WTC11 (cell line): ENCODE results near the gene P3H4. TPM values are rescaled to one million over a fixed set of nuclear protein-coding genes. Genes with fewer than 3 reads are reported as not detected.

Experiments
- ATAC-seq: fragments of 200-7000 bp; cut with Tn5 transposase; 2 replicates; pipeline ENCODE4 v1.10.0; 2021; ENCODE audit warnings: mild to moderate bottlenecking, moderate library complexity
- CTCF ChIA-PET: fragments of 300-600 bp; sonication (Branson Sonifier 250); formaldehyde crosslinking; loops from one replicate; lab custom pipeline; 2021; ENCODE audit warnings: antibody characterized with exemption; lab: Charles Lee
- POLR2A ChIA-PET: fragments of 350-600 bp; sonication (Branson Sonifier 250); formaldehyde crosslinking; loops from one replicate; lab custom pipeline; 2021; ENCODE audit warnings: antibody characterized with exemption; lab: Charles Lee
- DNase-seq: peaks from one replicate; pipeline ENCODE4 v3.0.0; 2021; ENCODE audit warnings: low spot score
- H3K27ac Mint-ChIP-seq: 2 replicates; pipeline ENCODE4 v1.8.0; 2021; ENCODE audit warnings: mixed read lengths
- H3K27me3 Mint-ChIP-seq: 2 replicates; pipeline ENCODE4 v1.8.0; 2021; ENCODE audit warnings: low read depth, mild to moderate bottlenecking, moderate library complexity, mixed read lengths
- H3K36me3 Mint-ChIP-seq: 2 replicates; pipeline ENCODE4 v1.8.0; 2021; ENCODE audit warnings: mixed read lengths
- H3K4me1 Mint-ChIP-seq: 2 replicates; pipeline ENCODE4 v1.8.0; 2022; ENCODE audit warnings: mixed read lengths
- H3K4me3 Mint-ChIP-seq: 2 replicates; pipeline ENCODE4 v1.8.0; 2021; ENCODE audit warnings: mild to moderate bottlenecking, moderate library complexity, mixed read lengths
- H3K9me3 Mint-ChIP-seq: 2 replicates; pipeline ENCODE4 v1.8.0; 2021; ENCODE audit warnings: mixed read lengths
- ATF2 ChIP-seq: sonication (generic); formaldehyde crosslinking; IDR thresholded peaks from 2 replicates; pipeline ENCODE4 v1.8.1; 2022; ENCODE audit warnings: low read depth, missing genetic modification reagents, borderline replicate concordance
- ATF3 ChIP-seq: sonication (generic); formaldehyde crosslinking; conservative IDR thresholded peaks from 2 replicates; pipeline ENCODE4 v1.8.1; 2022; ENCODE audit warnings: mild to moderate bottlenecking, missing genetic modification reagents
- CREM ChIP-seq: sonication (generic); formaldehyde crosslinking; IDR thresholded peaks from 2 replicates; pipeline ENCODE4 v1.8.1; 2022; ENCODE audit warnings: mild to moderate bottlenecking, missing genetic modification reagents, moderate library complexity
- E2F4 ChIP-seq: sonication (generic); formaldehyde crosslinking; IDR thresholded peaks from 2 replicates; pipeline ENCODE4 v1.8.1; 2022; ENCODE audit warnings: low read depth, mild to moderate bottlenecking, moderate library complexity, missing genetic modification reagents, borderline replicate concordance
- FOXK1 ChIP-seq: sonication (generic); formaldehyde crosslinking; IDR thresholded peaks from 2 replicates; pipeline ENCODE4 v1.8.0; 2022; ENCODE audit warnings: mild to moderate bottlenecking, moderate library complexity, missing genetic modification reagents
- HMGXB4 ChIP-seq: sonication (generic); formaldehyde crosslinking; IDR thresholded peaks from 2 replicates; pipeline ENCODE4 v1.8.1; 2023; ENCODE audit warnings: mild to moderate bottlenecking, moderate library complexity, missing genetic modification reagents
- MAX ChIP-seq: sonication (generic); formaldehyde crosslinking; IDR thresholded peaks from 2 replicates; pipeline ENCODE4 v1.8.0; 2022; ENCODE audit warnings: mild to moderate bottlenecking, missing genetic modification reagents
- MLX ChIP-seq: sonication (generic); formaldehyde crosslinking; IDR thresholded peaks from 2 replicates; pipeline ENCODE4 v1.8.1; 2023; ENCODE audit warnings: mild to moderate bottlenecking, missing genetic modification reagents, moderate library complexity
- NFATC4 ChIP-seq: fragments of 250-450 bp; sonication (Bioruptor Pico); IDR thresholded peaks from 2 replicates; pipeline ENCODE4 v1.9.0; 2021; ENCODE audit warnings: mild to moderate bottlenecking
- NR2C2 ChIP-seq: sonication (generic); formaldehyde crosslinking; IDR thresholded peaks from 2 replicates; pipeline ENCODE4 v1.8.0; 2022; ENCODE audit warnings: mild to moderate bottlenecking, missing genetic modification reagents
- PRDM15 ChIP-seq: sonication (generic); formaldehyde crosslinking; IDR thresholded peaks from 2 replicates; pipeline ENCODE4 v1.8.0; 2022; ENCODE audit warnings: missing genetic modification reagents
- RORB ChIP-seq: fragments of 250-450 bp; sonication (Bioruptor Pico); IDR thresholded peaks from 2 replicates; pipeline ENCODE4 v1.9.0; 2021; ENCODE audit warnings: mild to moderate bottlenecking
- TP53 ChIP-seq: sonication (generic); formaldehyde crosslinking; IDR thresholded peaks from 2 replicates; pipeline ENCODE4 v1.8.1; 2023; ENCODE audit warnings: mild to moderate bottlenecking, missing genetic modification reagents
- ZNF219 ChIP-seq: sonication (generic); formaldehyde crosslinking; IDR thresholded peaks from 2 replicates; pipeline ENCODE4 v1.8.0; 2023; ENCODE audit warnings: missing genetic modification reagents, mild to moderate bottlenecking, borderline replicate concordance
- ZNF281 ChIP-seq: sonication (generic); formaldehyde crosslinking; IDR thresholded peaks from 2 replicates; pipeline ENCODE4 v1.8.0; 2023; ENCODE audit warnings: mild to moderate bottlenecking, missing genetic modification reagents
- ZNF532 ChIP-seq: fragments of 250-450 bp; sonication (Bioruptor Pico); IDR thresholded peaks from 2 replicates; pipeline ENCODE4 v1.9.0; 2021; ENCODE audit warnings: mild to moderate bottlenecking, borderline replicate concordance
- total RNA-seq: library from RNA; stranded (reverse); gene quantifications from 3 replicates; pipeline ENCODE4 v1.2.3, GENCODE V29; 2021

P3H4 gene
- total RNA-seq, 1 experiment from 2014 or later = 32.1 TPM

- no peak for TF ChIP-seq ATF2
- TF ChIP-seq, all 79 proteins: peak for 8
Observed at GRCh38 chr17:41810659-41811548, 845 bp downstream of the P3H4 start (continued).

GRCh38 chr17:41806685-41807445 is 4.9 kb downstream of the P3H4 start:
- ChIA-PET POLR2A (interaction anchor here (0.6 kb wide), 1 partner anchor 135 kb away, joined by 7 read pairs; no protein-coding TSS in a partner anchor), CTCF (no interaction called here)
- no peak overlapping the region for H3K27ac Mint-ChIP-seq
- no peak for ATAC-seq
- peaks cover 27% of the 10 kb centered on the region for H3K36me3 Mint-ChIP-seq
- no peaks in the 10 kb centered on the region for H3K9me3 Mint-ChIP-seq
- DNase-seq = no peak
- peaks cover 19% of the 10 kb centered on the region for H3K4me1 Mint-ChIP-seq
- no peak overlapping the region for H3K4me3 Mint-ChIP-seq
- H3K27me3 Mint-ChIP-seq = peaks cover 7% of the 10 kb centered on the region
- TF ChIP-seq ZNF219 (CRISPR knock-in tag) = no peak
- no peak for TF ChIP-seq NFATC4 (CRISPR knock-in tag)
- no peak for TF ChIP-seq NR2C2 (CRISPR knock-in tag)
- TF ChIP-seq FOXK1 (CRISPR knock-in tag) = no peak
- no peak for TF ChIP-seq E2F4 (CRISPR knock-in tag)
- no peak for TF ChIP-seq PRDM15 (CRISPR knock-in tag)
- no peak for TF ChIP-seq CREM
- no peak for TF ChIP-seq ATF3 (CRISPR knock-in tag)
- TF ChIP-seq ZNF281 (CRISPR knock-in tag) = no peak
- no peak for TF ChIP-seq HMGXB4 (CRISPR knock-in tag)
- TF ChIP-seq MLX (CRISPR knock-in tag) = no peak
- no peak for TF ChIP-seq MAX (CRISPR knock-in tag)
- TF ChIP-seq TP53 (CRISPR knock-in tag) = no peak
- TF ChIP-seq ZNF532 (CRISPR knock-in tag) = no peak
- TF ChIP-seq RORB = no peak
